ENCODE data around the gene SLC9A1.

Gene SLC9A1

DNA sequence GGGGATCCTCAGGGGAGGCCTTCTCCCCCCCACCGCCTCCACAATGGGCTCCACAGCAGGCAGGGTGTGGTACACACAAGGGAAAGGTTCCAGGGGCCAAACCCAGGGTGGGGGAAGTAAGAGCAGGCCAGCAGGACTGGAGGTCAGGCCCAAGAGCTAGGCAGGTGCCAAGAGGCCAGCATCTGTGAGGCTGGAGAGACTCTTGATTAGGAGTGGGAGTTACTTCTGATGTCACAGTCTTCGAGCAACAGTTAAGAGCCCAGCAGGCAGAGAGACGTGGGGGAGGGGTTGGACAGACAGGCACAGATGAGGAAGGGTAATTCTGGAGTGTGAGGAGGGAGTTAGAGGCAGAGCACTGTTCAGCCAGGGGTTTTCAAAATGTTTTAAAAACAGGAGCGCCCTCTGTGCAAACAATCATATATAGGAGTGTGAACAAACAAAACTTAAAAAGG is 55.8 kb downstream of the SLC9A1 start:
- DNase-seq (ENCODE audit: extremely low read depth, low read depth) = no peak
- H3K4me3 ChIP-seq (replicated peaks; ENCODE audit: low read depth, low read length) = no peak overlapping the region
- TF ChIP-seq, protein P1, sequence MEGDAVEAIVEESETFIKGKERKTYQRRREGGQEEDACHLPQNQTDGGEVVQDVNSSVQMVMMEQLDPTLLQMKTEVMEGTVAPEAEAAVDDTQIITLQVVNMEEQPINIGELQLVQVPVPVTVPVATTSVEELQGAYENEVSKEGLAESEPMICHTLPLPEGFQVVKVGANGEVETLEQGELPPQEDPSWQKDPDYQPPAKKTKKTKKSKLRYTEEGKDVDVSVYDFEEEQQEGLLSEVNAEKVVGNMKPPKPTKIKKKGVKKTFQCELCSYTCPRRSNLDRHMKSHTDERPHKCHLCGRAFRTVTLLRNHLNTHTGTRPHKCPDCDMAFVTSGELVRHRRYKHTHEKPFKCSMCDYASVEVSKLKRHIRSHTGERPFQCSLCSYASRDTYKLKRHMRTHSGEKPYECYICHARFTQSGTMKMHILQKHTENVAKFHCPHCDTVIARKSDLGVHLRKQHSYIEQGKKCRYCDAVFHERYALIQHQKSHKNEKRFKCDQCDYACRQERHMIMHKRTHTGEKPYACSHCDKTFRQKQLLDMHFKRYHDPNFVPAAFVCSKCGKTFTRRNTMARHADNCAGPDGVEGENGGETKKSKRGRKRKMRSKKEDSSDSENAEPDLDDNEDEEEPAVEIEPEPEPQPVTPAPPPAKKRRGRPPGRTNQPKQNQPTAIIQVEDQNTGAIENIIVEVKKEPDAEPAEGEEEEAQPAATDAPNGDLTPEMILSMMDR (IDR thresholded peaks at IDR 0.05; ENCODE audit: low read depth, low read length, missing control alignments) = no peak

DNA sequence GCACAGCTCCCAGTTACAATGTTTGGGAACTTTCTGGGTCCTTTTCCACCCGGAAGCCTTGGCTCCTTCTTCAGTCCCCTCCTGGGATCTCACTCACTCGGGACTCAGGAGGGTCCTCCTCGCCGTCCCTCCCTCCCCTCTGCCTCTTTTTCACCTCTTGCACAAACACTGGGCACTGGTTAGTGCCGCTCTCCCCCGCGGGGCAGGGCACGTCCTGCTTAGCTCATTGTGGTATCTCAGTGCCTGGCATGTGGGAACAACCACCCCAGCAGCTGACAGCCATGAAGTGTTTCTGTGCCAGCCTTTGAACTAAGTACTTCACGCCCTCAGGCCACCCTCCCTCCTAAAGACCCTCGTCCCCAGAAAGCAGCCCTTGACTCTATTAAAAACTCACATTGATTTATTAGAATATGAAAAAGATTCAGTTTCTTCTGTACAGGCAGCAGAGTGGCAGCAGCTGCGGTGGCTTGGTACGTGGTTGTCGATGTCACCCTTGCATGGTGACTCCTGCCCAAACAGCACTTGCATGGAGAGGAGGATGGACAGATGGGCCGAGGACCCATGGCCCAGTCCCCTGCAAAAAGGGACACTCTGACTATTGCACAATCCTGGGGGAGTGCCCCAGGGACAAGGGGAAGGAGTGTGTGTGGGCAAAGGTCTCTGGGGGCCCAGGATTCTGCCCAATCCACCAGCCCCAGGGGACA is 56.3 kb downstream of the SLC9A1 start:
- TF ChIP-seq, protein P1 (IDR thresholded peaks at IDR 0.05; ENCODE audit: low read depth, low read length, missing control alignments) = no peak
- no peak for DNase-seq (ENCODE audit: extremely low read depth, low read depth)
- H3K4me3 ChIP-seq (replicated peaks; ENCODE audit: low read depth, low read length) = no peak overlapping the region

DNA sequence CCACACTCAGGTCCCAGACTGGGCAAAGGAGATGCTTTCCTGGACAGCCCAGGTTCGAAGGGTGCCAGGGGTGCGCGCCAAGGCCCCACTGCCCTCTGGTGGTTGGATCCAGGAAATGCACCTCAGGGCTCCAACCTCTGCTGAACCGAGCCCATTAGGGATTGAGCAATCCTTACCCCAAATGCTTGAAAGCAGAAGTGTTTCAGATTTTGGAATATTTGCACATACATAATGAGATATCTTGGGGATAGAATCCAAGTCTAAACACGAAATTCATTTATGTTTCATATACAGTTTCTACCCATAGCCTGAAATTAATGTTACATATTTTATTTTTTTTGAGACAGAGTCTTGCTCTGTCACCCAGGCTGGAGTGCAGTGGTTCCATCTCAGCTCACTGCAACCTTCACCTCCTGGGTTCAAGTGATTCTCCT is 57.4 kb downstream of the SLC9A1 start:
- TF ChIP-seq, protein P1 (IDR thresholded peaks at IDR 0.05; ENCODE audit: low read depth, low read length, missing control alignments) = peak; percentile 93
- no peak for DNase-seq (ENCODE audit: extremely low read depth, low read depth)

DNA sequence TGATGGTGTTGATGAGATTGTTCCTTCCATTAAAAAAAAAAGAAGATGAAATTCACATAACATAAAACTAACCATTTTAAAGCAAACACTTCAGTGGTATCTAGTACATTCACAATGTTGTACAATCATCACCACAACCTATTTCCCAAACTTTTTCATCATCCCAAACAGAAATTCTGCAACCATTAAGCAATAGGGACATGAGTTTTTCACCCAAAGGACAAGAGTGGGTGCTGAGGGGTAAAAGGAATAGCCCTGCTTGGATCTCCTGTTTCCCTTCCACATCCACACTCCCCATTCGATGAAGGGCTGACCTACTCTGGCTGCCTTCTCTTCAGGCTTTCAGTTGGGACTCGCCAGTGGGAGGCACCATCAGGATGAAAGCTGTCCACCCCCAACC is 59.3 kb downstream of the SLC9A1 start:
- H3K4me3 ChIP-seq (replicated peaks; ENCODE audit: low read depth, low read length) = no peak overlapping the region
- DNase-seq (ENCODE audit: extremely low read depth, low read depth) = no peak
- TF ChIP-seq, protein P1 (IDR thresholded peaks at IDR 0.05; ENCODE audit: low read depth, low read length, missing control alignments) = no peak

More for the DNA sequence above, 57.4 kb downstream of the SLC9A1 start:
- H3K4me3 ChIP-seq (replicated peaks; ENCODE audit: low read depth, low read length) = no peak overlapping the region

DNA sequence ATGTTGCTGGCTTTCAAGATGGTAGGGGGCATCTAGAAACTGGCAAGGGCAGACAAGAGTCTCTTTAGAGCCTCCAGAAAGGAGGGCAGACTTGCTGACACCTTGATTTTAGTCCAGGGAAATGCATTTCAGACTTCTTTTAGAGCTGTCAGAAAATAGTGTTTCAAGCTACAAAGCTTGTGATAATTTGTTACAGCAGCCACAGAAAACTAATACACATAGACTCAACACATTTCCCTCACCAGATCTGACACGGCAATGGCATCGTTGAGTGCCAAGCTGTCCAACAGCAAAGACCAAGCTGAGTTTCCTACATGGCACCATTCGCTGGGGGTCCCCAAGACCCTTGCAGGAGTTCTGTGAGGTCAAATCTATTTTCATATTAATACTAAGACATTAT is 62.0 kb downstream of the SLC9A1 start:
- TF ChIP-seq, protein P1 (IDR thresholded peaks at IDR 0.05; ENCODE audit: low read depth, low read length, missing control alignments) = no peak
- DNase-seq (ENCODE audit: extremely low read depth, low read depth) = no peak
- H3K4me3 ChIP-seq (replicated peaks; ENCODE audit: low read depth, low read length) = no peak overlapping the region

DNA sequence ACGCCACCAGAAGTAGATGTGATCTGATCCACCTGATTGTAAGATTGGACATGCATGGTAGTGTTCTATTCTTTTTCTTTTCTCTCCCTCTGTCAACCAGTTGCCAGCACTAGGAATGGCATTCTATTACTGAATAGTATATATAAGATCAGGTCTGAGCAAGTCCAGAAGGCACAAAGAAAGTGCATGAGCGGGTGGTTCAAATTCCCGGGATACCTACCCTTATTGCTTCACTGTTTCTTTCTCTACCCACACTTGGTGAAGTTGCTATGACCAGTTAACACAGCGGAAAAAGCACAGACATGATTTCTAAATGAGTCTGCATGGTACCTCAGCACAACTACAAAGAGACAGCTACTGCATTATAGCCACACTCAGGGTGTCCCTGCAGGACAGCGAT is 64.0 kb downstream of the SLC9A1 start:
- TF ChIP-seq, protein P1 (IDR thresholded peaks at IDR 0.05; ENCODE audit: low read depth, low read length, missing control alignments) = no peak
- no peak for DNase-seq (ENCODE audit: extremely low read depth, low read depth)

More for the DNA sequence above, 64.0 kb downstream of the SLC9A1 start:
- H3K4me3 ChIP-seq (replicated peaks; ENCODE audit: low read depth, low read length) = no peak overlapping the region
